HG03571 (cell line): Measurements from ENCODE around the gene SHQ1.

Experiments
- ATAC-seq: cut with Tn5 transposase; IDR thresholded peaks from one replicate; pipeline ENCODE4 v1.9.1; 2021; ENCODE audit not compliant: unreplicated experiment

SHQ1 gene

GRCh38 chr3:72855001-72855400, 6.8 kb upstream of the SHQ1 start:
- ATAC-seq = no peak

DNA sequence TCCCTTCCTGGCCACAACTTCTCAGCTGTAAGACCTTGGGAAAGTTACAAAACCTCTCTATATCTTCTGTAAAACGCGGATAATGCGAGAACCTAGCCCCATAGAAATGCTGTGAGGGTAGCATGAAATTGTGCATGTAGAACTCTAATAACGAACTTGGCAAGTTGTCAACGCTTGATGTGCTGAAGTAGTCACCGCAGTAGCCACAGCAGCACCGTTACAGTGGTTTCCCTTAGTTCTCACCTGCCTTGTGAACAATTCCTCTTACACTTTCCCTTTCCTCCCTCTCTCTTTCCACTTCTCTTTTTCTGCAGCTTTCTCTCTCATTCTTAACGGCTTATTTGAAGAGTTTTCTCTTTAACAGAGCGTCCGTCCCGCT, 447 bp upstream of the SHQ1 start:
- ATAC-seq = peak; percentile 38

GRCh38 chr3:72847282-72847681, 963 bp downstream of the SHQ1 start:
- ATAC-seq = no peak

GRCh38 chr3:72846166-72846565, 2.1 kb downstream of the SHQ1 start:
- ATAC-seq = no peak

GRCh38 chr3:72844436-72844993, 3.7 kb downstream of the SHQ1 start:
- ATAC-seq = no peak

GRCh38 chr3:72839057-72839456, 9.2 kb downstream of the SHQ1 start:
- ATAC-seq = no peak

- no peak for ATAC-seq
Measured at GRCh38 chr3:72836923-72837322, 11.3 kb downstream of the SHQ1 start.

- ATAC-seq = no peak
Measured at GRCh38 chr3:72836416-72836815, 11.8 kb downstream of the SHQ1 start.

- ATAC-seq = no peak
Measured at GRCh38 chr3:72830452-72831223, 17.6 kb downstream of the SHQ1 start.

DNA sequence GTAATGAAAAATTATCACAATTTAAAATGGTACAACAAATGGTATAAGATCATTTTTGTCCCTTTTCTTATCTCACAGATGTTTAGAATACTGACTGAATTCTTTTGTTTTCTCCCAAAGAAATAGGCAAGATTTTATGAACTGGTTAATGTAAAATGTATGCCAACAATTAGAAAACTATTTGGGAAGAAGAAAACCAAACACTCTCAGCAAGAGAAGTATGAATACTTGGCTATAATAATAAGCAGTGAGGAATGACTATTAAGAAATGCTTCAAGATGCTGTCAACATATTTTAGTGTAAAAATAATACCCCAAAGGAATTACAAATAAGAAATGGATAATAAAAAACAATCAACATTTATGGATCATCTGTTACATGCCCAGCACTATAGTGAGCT, 18.5 kb downstream of the SHQ1 start:
- no peak for ATAC-seq

- ATAC-seq = no peak
Measured at GRCh38 chr3:72821161-72821781, 27.0 kb downstream of the SHQ1 start.

GRCh38 chr3:72820415-72820814, 27.8 kb downstream of the SHQ1 start:
- no peak for ATAC-seq

DNA sequence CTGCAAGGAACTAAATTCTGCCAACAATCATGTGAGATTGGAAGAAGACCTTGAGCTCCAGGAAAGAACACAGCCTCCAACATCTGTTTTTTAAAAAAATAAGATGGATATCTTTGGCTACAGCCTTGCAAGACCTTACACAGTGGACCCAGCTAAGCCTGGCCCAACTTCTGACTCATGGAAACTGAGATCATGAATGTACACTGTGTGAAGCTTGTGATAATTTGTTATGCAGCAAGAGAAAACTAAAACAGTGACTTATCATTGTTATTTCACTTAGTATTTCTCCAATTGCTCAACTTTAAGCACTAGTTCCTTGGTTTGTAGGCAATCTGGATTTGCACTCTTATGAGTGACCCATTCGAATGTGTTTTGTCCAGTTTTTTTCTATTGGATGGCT, 29.3 kb downstream of the SHQ1 start:
- ATAC-seq = no peak

DNA sequence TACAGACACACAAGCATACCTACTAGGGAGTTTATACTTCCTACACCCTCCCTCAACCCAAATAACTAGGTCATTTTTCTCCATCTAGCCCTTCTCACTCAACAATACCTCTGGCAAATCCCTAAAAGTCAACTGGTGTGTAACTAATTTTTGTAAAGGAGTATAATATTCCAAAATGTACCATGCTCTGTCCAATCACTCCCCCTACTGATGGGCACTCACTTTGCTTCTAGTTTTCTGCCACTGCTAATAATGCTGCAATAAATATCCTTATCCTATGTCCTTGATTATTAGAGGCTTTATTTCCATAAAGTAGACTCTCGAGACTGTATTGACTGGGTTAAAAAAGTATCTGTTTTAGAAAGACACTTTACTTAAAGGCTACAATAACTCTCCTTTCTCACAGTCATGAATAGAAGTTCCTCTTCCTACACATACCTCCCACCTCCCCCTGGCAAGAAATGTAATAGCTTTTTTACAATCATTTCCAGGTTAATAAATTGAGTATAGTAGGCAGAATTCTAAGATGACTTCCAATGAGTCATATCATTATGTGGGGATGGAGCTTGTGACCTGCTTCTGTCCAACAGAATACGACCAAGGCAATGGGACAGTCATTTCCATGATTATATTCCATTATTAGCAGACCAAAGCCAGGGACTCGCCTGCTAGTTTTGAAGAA, 30.0 kb downstream of the SHQ1 start:
- no peak for ATAC-seq

DNA sequence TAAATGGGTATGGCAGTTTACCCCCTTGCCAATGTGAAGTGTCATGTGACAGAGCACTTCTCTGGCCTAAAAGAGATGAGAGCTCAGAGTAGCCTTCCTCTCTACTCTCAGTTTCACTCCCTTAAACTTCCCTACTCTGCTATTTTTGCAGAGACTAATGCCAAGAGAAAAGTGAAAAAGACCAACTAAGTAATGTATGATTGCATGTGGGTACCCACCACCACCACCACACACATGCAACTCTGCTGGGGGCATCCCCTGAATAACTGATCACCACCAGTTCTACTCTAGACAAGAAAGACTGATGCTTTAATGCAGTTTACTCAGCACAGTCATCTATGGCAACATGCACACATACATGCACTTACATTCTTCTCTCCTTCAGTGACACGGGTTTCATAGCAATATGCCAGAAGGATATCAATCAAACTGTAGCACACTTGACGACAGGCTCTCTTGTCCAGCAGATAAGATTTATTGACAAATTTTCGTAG, 31.3 kb downstream of the SHQ1 start:
- peak; percentile 40 for ATAC-seq

DNA sequence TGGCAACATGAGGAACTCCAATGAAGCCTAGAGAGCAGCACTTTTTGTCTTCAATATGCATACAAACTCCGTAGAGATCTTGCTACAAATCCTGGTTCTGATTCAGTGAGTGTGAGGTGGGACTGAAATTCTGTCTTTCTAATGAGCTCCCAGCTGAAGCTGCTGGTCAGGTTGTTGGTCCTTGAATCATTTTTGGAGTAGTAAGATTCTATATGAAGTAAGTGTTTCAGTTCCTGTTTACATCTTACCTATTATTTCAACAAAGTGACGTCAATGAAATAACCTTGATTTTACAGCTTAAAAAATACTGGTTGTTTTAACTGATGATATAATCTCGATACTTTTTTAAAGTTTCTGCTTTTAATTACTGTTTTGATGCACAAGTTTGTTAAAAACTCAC, 33.9 kb downstream of the SHQ1 start:
- ATAC-seq = peak; percentile 59

GRCh38 chr3:72812201-72812600, 36.0 kb downstream of the SHQ1 start:
- ATAC-seq = no peak

- no peak for ATAC-seq
Measured at GRCh38 chr3:72811571-72811970, 36.7 kb downstream of the SHQ1 start.

GRCh38 chr3:72810659-72811434, 37.4 kb downstream of the SHQ1 start:
- no peak for ATAC-seq

DNA sequence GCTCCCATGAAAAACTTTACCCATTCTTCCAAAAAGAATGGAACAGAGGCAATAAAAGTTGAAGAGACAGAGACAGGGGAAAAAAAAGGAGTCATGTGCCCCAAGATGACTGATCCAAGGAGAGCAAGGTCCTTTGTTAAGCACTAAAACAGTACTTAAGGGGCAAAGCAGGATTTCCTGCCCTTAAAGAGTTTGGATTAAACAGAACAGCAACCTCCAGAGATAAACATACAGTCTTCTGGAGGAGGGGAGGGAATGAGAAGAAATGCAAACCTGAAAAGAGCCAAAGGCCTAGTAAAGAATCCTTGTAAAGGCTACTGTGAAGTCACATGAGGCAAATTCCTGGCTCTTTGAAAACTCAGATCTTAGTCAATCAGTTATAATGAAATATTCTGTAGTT, 38.2 kb downstream of the SHQ1 start:
- ATAC-seq = no peak

DNA sequence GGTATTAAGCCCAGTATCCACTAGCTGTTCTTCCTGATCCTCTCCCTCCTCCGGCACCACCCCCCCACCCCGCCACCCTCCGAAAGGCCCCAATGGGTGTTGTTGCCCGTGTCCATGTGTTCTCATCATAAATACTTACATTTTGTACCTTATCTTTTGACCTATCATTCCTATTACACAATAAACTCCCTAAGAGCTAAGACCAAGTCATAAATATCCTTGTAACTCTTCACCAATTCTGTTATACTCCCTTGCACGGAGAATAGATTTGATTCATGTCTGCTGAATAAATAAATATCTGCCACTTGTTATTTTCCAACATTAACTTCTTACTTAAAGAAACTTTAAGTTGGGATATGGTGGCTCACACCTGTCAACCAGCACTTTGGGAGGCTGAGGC, 43.9 kb downstream of the SHQ1 start:
- no peak for ATAC-seq
